WTC11 (cell line): ENCODE results near the gene LYRM2. TPM values are rescaled to one million over a fixed set of nuclear protein-coding genes. Genes with fewer than 3 reads are reported as not detected.

Experiments
- ATAC-seq: fragments of 200-7000 bp; cut with Tn5 transposase; 2 replicates; pipeline ENCODE4 v1.10.0; 2021; ENCODE audit warnings: mild to moderate bottlenecking, moderate library complexity
- CTCF ChIA-PET: fragments of 300-600 bp; sonication (Branson Sonifier 250); formaldehyde crosslinking; loops from one replicate; lab custom pipeline; 2021; ENCODE audit warnings: antibody characterized with exemption; lab: Charles Lee
- POLR2A ChIA-PET: fragments of 350-600 bp; sonication (Branson Sonifier 250); formaldehyde crosslinking; loops from one replicate; lab custom pipeline; 2021; ENCODE audit warnings: antibody characterized with exemption; lab: Charles Lee
- DNase-seq: peaks from one replicate; pipeline ENCODE4 v3.0.0; 2021; ENCODE audit warnings: low spot score
- H3K27ac Mint-ChIP-seq: 2 replicates; pipeline ENCODE4 v1.8.0; 2021; ENCODE audit warnings: mixed read lengths
- H3K27me3 Mint-ChIP-seq: 2 replicates; pipeline ENCODE4 v1.8.0; 2021; ENCODE audit warnings: low read depth, mild to moderate bottlenecking, moderate library complexity, mixed read lengths
- H3K36me3 Mint-ChIP-seq: 2 replicates; pipeline ENCODE4 v1.8.0; 2021; ENCODE audit warnings: mixed read lengths
- H3K4me1 Mint-ChIP-seq: 2 replicates; pipeline ENCODE4 v1.8.0; 2022; ENCODE audit warnings: mixed read lengths
- H3K4me3 Mint-ChIP-seq: 2 replicates; pipeline ENCODE4 v1.8.0; 2021; ENCODE audit warnings: mild to moderate bottlenecking, moderate library complexity, mixed read lengths
- H3K9me3 Mint-ChIP-seq: 2 replicates; pipeline ENCODE4 v1.8.0; 2021; ENCODE audit warnings: mixed read lengths
- ATF2 ChIP-seq: sonication (generic); formaldehyde crosslinking; IDR thresholded peaks from 2 replicates; pipeline ENCODE4 v1.8.1; 2022; ENCODE audit warnings: low read depth, missing genetic modification reagents, borderline replicate concordance
- ATF6 ChIP-seq: sonication (generic); formaldehyde crosslinking; IDR thresholded peaks from 2 replicates; pipeline ENCODE4 v1.8.1; 2023; ENCODE audit warnings: mild to moderate bottlenecking, missing genetic modification reagents
- CTCF ChIP-seq: fragments of 200-600 bp; IDR thresholded peaks from 2 replicates; pipeline ENCODE4 v1.8.0; 2022; ENCODE audit warnings: antibody characterized with exemption
- E2F4 ChIP-seq: sonication (generic); formaldehyde crosslinking; IDR thresholded peaks from 2 replicates; pipeline ENCODE4 v1.8.1; 2022; ENCODE audit warnings: low read depth, mild to moderate bottlenecking, moderate library complexity, missing genetic modification reagents, borderline replicate concordance
- ERG ChIP-seq: fragments of 250-450 bp; sonication (Bioruptor Pico); IDR thresholded peaks from 2 replicates; pipeline ENCODE4 v1.8.0; 2021; ENCODE audit warnings: mild to moderate bottlenecking
- MXD4 ChIP-seq: fragments of 250-450 bp; sonication (Bioruptor Pico); IDR thresholded peaks from 2 replicates; pipeline ENCODE4 v1.8.0; 2021; ENCODE audit warnings: mild to moderate bottlenecking, moderate library complexity, borderline replicate concordance
- MYBL2 ChIP-seq: sonication (generic); formaldehyde crosslinking; IDR thresholded peaks from 2 replicates; pipeline ENCODE4 v1.8.1; 2023; ENCODE audit warnings: mild to moderate bottlenecking, moderate library complexity, missing genetic modification reagents
- NR1H2 ChIP-seq: sonication (generic); formaldehyde crosslinking; IDR thresholded peaks from 2 replicates; pipeline ENCODE4 v1.9.0; 2021; ENCODE audit warnings: mild to moderate bottlenecking, moderate library complexity, missing genetic modification reagents
- NR3C1 ChIP-seq: sonication (generic); formaldehyde crosslinking; conservative IDR thresholded peaks from 2 replicates; pipeline ENCODE4 v1.8.1; 2023; ENCODE audit warnings: low read depth, mild to moderate bottlenecking, missing genetic modification reagents
- OVOL2 ChIP-seq: fragments of 250-450 bp; sonication (Bioruptor Pico); IDR thresholded peaks from 2 replicates; pipeline ENCODE4 v1.9.0; 2021; ENCODE audit warnings: mild to moderate bottlenecking, borderline replicate concordance
- TCF7 ChIP-seq: sonication (generic); formaldehyde crosslinking; IDR thresholded peaks from 2 replicates; pipeline ENCODE4 v1.8.0; 2022; ENCODE audit warnings: mild to moderate bottlenecking, low read depth, missing genetic modification reagents, moderate library complexity
- TEAD4 ChIP-seq: sonication (generic); formaldehyde crosslinking; IDR thresholded peaks from 2 replicates; pipeline ENCODE4 v1.8.0; 2022; ENCODE audit warnings: mild to moderate bottlenecking, missing genetic modification reagents
- ZBTB43 ChIP-seq: sonication (generic); formaldehyde crosslinking; IDR thresholded peaks from 2 replicates; pipeline ENCODE4 v1.8.1; 2023; ENCODE audit warnings: mild to moderate bottlenecking, missing genetic modification reagents
- ZNF263 ChIP-seq: sonication (generic); formaldehyde crosslinking; IDR thresholded peaks from 2 replicates; pipeline ENCODE4 v1.8.1; 2022; ENCODE audit warnings: low read depth, mild to moderate bottlenecking, moderate library complexity, missing genetic modification reagents
- ZNF281 ChIP-seq: sonication (generic); formaldehyde crosslinking; IDR thresholded peaks from 2 replicates; pipeline ENCODE4 v1.8.0; 2023; ENCODE audit warnings: mild to moderate bottlenecking, missing genetic modification reagents
- ZNF317 ChIP-seq: sonication (generic); formaldehyde crosslinking; IDR thresholded peaks from 2 replicates; pipeline ENCODE4 v1.8.1; 2023; ENCODE audit warnings: low read depth, mild to moderate bottlenecking, moderate library complexity, missing genetic modification reagents, borderline replicate concordance
- ZNF425 ChIP-seq: fragments of 250-450 bp; sonication (Bioruptor Pico); conservative IDR thresholded peaks from 2 replicates; pipeline ENCODE4 v1.9.0; 2021; ENCODE audit warnings: mild to moderate bottlenecking
- ZSCAN18 ChIP-seq: fragments of 250-450 bp; sonication (Bioruptor Pico); IDR thresholded peaks from 2 replicates; pipeline ENCODE4 v2.1.2; 2022; ENCODE audit warnings: mild to moderate bottlenecking, moderate library complexity
- total RNA-seq: library from RNA; stranded (reverse); gene quantifications from 3 replicates; pipeline ENCODE4 v1.2.3, GENCODE V29; 2021

LYRM2 gene
- total RNA-seq, 1 experiment from 2014 or later: 22.2 TPM

GRCh38 chr6:89644864-89645263, 6.3 kb upstream of the LYRM2 start (continued):
- TF ChIP-seq ZNF425: no peak
- no peak for TF ChIP-seq ZNF281 (CRISPR knock-in tag)
- no peak for TF ChIP-seq MYBL2 (CRISPR knock-in tag)
- no peak for TF ChIP-seq ZSCAN18 (CRISPR knock-in tag)
- no peak for TF ChIP-seq NR3C1 (CRISPR knock-in tag)

- Mint-ChIP-seq H3K4me3 (no peak overlapping the region), H3K9me3 (no peaks in the 10 kb centered on the region), H3K36me3 (peaks cover 67% of the 10 kb centered on the region), H3K27ac (no peak overlapping the region), H3K27me3 (no peaks in the 10 kb centered on the region), H3K4me1 (peaks cover 7% of the 10 kb centered on the region)
- no peak for DNase-seq
- ATAC-seq: no peak
- ChIA-PET POLR2A (no interaction called here), CTCF (no interaction called here)
- TF ChIP-seq ZNF317: no peak
- TF ChIP-seq TCF7 (CRISPR knock-in tag): no peak
- no peak for TF ChIP-seq NR1H2
- no peak for TF ChIP-seq ERG (CRISPR knock-in tag)
- no peak for TF ChIP-seq MXD4
- no peak for TF ChIP-seq OVOL2 (CRISPR knock-in tag)
- TF ChIP-seq ATF2: no peak
- TF ChIP-seq ZNF263 (CRISPR knock-in tag): no peak
- TF ChIP-seq ZBTB43 (CRISPR knock-in tag): no peak
- TF ChIP-seq ZSCAN18 (CRISPR knock-in tag): no peak
- no peak for TF ChIP-seq E2F4 (CRISPR knock-in tag)
- TF ChIP-seq CTCF: no peak
- no peak for TF ChIP-seq ATF6 (CRISPR knock-in tag)
- no peak for TF ChIP-seq TEAD4 (CRISPR knock-in tag)
Observed at GRCh38 chr6:89643406-89643805, 4.9 kb upstream of the LYRM2 start.
